ENCODE results near the gene FAM32A.

Gene FAM32A

GRCh38 chr19:16226184-16226591 lies 41.0 kb downstream of the FAM32A start:
- DNase-seq = no peak

DNA sequence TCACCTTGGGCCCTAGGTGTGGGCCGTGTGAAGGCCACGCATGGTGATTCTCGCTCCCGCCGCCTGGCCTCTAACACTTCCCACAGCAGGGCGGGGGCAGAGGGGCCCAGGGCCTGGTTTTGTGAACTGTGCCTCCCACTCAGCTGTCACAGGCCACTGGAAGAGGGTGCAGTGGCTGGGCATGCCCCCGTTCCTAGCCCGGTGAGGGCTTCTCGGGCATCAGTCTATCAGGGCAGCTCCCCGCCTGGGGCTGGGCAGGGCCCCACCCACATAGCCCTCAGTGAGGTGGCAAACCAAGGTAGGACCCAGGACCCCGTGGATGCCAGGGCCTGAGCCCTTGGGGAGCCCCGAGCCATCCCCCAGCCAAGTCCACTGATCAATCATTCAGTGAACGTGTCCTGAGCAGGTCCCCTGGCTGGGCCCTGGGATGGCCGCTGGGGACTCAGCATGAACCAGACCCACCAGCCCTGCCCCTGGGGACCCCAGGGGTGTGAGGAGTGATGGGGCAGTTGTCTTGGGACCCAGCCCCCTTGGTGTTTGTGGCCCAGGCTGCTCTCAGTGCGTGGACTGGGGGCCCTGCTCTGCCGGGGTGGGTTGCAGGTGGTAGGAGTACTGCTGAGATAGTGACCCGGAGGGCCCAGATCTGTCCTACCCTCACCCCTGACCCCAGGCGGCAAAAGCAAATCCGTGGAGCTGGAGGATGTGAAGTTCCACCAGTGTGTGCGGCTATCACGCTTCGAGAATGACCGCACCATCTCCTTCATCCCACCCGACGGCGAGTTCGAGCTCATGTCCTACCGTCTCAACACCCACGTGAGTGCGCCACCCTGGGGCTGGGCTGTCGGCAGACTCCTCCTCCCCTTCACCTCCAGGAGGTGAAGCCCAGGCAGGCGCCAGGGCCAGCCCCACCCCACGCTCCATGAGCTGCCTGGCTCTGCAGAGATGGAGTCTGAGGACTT lies 41.9 kb downstream of the FAM32A start:
- DNase-seq = no peak

DNA sequence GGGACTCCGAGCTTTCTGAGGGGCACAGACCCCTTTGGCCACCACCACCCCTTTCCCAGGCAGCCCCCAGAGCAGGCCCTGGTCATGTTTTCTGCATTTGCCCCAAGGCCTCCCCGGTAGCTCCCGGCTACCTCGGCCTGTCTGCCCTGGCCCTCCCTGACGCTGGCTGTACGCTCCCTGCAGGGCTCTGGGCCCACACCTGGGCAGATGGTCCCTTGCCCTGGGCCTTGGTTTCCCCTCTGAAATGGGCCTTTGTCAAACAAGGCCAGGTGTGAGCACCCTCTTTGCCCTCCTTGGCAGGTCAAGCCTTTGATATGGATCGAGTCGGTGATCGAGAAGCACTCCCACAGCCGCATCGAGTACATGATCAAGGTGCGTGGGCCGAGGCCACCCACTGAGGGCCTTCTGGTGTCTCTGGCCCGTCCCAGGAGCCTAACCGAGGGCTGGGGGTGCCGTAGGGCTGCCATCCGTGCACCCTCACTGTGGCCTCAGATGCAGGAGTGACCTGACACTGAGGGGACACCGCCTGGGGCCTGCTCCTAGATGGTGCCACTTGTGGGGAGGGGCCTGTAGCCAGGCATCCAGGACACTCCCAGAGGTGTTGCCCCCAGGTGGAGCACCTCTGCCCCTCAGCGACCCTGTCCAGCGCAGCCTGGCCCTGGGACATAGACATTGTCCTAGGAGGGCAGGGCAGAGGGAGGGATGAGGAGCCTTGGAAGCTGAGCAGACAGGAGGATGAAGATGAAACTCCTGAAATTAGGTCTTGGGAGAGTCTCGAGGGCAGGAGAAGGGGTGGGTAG lies 42.8 kb downstream of the FAM32A start:
- DNase-seq = no peak

- no peak for DNase-seq
These were observed 43.6 kb downstream of the FAM32A start for GRCh38 chr19:16228637-16229321.

GRCh38 chr19:16229322-16229641 lies 44.1 kb downstream of the FAM32A start:
- no peak for DNase-seq

DNA sequence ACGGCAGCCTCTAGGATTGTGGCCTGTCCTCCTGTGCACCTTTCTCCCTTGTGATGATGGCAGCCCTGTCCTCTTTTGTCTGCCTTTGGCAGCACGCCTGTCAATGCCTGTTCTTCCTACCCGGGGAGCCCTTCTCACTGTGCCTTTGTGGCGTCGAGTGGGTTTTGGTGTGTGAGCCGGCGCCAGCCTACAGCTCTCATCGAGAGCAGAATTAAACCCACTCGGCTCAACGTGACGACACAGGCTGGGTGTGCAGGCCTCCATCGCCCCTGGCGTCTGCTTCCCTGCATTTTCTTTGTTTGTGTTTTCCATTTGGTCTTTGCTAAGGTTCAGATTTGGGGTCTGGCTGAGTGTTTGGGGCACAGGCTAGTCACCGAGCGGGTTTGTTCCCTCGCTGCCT lies 46.9 kb downstream of the FAM32A start:
- DNase-seq = no peak

- DNase-seq = no peak
These were observed 47.4 kb downstream of the FAM32A start for GRCh38 chr19:16232568-16232967.

- DNase-seq = no peak
These were observed 48.0 kb downstream of the FAM32A start for GRCh38 chr19:16233081-16233776.

DNA sequence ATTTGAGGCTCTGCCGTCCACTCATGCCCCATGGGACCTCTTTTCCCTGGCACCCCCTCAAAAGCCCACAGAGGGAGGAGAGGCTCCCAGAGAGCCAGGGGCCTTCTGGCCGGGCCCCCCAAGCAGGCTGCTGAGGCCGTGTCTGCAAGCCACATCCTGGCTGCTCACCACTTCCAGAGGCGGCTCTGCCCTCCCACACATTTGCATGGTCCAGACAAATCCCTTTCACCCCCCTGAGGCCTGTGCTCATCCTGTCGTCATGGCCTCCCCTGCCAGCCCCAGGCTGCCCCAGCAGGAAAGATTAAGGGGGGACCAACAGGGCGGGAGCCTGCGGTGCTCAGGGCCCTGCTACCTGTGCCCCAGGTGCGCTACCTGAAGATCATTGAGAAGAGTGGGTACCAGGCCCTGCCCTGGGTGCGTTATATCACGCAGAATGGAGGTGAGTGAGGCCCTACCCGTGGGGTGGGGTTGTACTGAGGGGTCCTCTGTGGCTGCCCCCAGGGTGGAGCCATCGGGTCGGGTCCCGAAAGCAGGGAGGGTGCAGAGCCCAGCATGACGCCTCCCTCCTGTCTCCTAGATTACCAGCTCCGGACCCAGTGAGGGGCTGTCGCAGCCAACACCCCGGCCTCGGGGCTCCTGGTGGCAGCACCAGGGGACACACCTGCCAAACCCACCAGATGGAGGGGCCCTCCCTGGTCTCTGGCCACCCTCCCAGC lies 48.8 kb downstream of the FAM32A start:
- no peak for DNase-seq

DNA sequence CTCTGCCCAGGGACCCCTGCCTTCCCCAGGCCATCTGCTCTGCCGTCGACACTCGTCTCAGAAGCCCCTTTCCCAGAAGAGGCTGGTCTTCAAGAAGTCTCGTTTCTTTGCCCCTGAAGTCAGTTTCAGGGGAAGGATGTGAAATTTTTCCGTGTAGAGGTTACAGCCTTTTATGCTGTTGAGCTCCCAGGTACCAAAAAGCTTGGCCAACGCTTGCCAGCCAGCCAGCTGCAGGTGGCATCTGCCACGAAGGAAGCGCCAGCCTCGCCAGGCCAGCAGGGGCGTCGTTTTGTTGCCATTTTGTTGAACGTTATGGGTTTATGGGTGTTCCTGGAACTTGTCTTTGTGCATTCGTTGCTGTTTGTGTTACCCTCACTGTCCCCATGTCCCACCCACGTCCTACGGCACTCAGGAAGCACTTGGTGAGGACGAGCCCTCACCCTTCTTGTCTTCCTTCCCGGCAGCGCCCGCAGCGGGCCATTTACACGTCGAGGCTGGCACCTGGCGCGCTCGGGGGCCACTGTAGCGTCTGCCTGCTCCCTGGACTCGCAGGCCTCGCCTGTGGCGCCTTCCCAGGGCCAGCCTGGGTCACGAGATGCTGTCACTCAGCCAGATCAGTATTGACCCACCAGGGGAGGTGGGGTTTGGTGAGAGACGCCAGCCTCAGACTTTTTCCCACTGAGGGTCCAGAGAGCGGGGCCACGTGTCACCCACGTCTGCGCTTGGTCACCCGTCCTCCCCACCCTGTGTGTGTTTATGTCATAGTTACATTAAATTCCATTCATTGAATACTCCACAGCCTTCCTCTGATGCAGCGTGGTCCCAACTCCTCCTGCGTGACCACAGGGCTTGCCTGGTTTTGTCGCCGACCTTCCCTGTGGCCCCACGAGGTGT lies 49.6 kb downstream of the FAM32A start:
- DNase-seq = no peak

GRCh38 chr19:16235811-16236652 lies 50.8 kb downstream of the FAM32A start:
- no peak for DNase-seq

Measured in CD4-positive, alpha-beta T cell treated with Interleukin-4 for 1 hour (primary cell).